GM18951 (cell line): ENCODE measurements around the gene HSF5.

Source experiments
- POLR2A ChIP-seq: IDR thresholded peaks from 4 replicates; pipeline ENCODE4 v1.6.1; 2011; ENCODE audit warnings: mild to moderate bottlenecking; ENCODE audit not compliant: insufficient read length, insufficient read depth; ENCODE audit errors: extremely low read depth
- in situ Hi-C: fragments of 300-500 bp; cut with MboI; formaldehyde crosslinking; loops from one replicate; pipeline ENCODE4 v1.12.0; 2022; ENCODE audit warnings: low sequenced_read_pairs, mixed read lengths, inconsistent platforms; ENCODE audit not compliant: unreplicated experiment

HSF5 gene

GRCh38 chr17:58487589-58488427 lies at the start of gene HSF5:
Gene HSF5, minus strand, starts transcription at chr17:58488408. Its CDS starts 134 bp downstream, at chr17:58488274.
- in situ Hi-C loops: no loop called here
- TF ChIP-seq POLR2A: peak; percentile 24

GRCh38 chr17:58537266-58537665 lies 49.1 kb upstream of the HSF5 start:
- no peak for TF ChIP-seq POLR2A
- in situ Hi-C loops: no loop called here

GRCh38 chr17:58536542-58536941 lies 48.3 kb upstream of the HSF5 start:
- in situ Hi-C loops: no loop called here
- TF ChIP-seq POLR2A: no peak

GRCh38 chr17:58535431-58535830 lies 47.2 kb upstream of the HSF5 start:
- in situ Hi-C loops: no loop called here
- no peak for TF ChIP-seq POLR2A

GRCh38 chr17:58534901-58535421 lies 46.8 kb upstream of the HSF5 start:
- in situ Hi-C loops: no loop called here
- no peak for TF ChIP-seq POLR2A

GRCh38 chr17:58534331-58534730 lies 46.1 kb upstream of the HSF5 start:
- in situ Hi-C loops: no loop called here
- TF ChIP-seq POLR2A: no peak

- TF ChIP-seq POLR2A: no peak
- in situ Hi-C loops: no loop called here
Observed at GRCh38 chr17:58533616-58534188, 45.5 kb upstream of the HSF5 start.

- in situ Hi-C loops: no loop called here
- TF ChIP-seq POLR2A: no peak
Observed at GRCh38 chr17:58532555-58532951, 44.3 kb upstream of the HSF5 start.

GRCh38 chr17:58531661-58532554 lies 43.7 kb upstream of the HSF5 start:
- in situ Hi-C loops: no loop called here
- TF ChIP-seq POLR2A: no peak

GRCh38 chr17:58531122-58531521 lies 42.9 kb upstream of the HSF5 start:
- no peak for TF ChIP-seq POLR2A
- in situ Hi-C loops: no loop called here

- no peak for TF ChIP-seq POLR2A
- in situ Hi-C loops: no loop called here
Observed at GRCh38 chr17:58530655-58531054, 42.4 kb upstream of the HSF5 start.

GRCh38 chr17:58529275-58529674 lies 41.1 kb upstream of the HSF5 start:
- in situ Hi-C loops: no loop called here
- TF ChIP-seq POLR2A: no peak

GRCh38 chr17:58528443-58528842 lies 40.2 kb upstream of the HSF5 start:
- no peak for TF ChIP-seq POLR2A
- in situ Hi-C loops: no loop called here
